Measurements from ENCODE around the gene STK17A.

STK17A gene

DNA sequence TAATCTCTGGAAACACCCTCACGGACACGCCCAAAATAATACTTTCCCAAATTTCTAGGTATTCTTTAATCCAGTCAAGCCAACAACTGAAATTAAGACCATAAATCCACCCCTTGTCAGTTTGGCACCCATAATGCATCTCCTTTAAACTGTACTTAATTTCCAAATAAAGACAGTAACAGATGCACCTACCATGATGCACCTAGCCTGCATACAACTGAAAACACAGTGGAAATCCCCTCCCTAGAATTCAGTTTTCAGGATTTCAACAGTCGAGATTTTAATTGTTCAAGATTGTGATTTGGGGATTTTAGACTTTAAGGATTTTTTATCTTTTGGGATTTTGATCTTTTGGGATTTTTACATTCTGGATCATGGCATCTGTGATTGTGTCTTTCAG lies 17.1 kb downstream of the STK17A start:
- no peaks in the 10 kb centered on the region for H3K9me3 ChIP-seq
- TF ChIP-seq CTCF (IDR thresholded peaks at IDR 0.05; ENCODE audit: low read depth, low read length): no peak
- no peak for DNase-seq
- H3K27me3 ChIP-seq: no peaks in the 10 kb centered on the region
- no peaks in the 10 kb centered on the region for H3K36me3 ChIP-seq
- H3K4me1 ChIP-seq: no peaks in the 10 kb centered on the region; the same call in 1 of the 2 replicates
- H3K4me3 ChIP-seq (ENCODE audit: low read depth, low read length): no peak overlapping the region

- Histone ChIP-seq H3K9me3 (no peaks in the 10 kb centered on the region), H3K4me3 (ENCODE audit: low read depth, low read length) (no peak overlapping the region), H3K4me1 (no peaks in the 10 kb centered on the region; the same call in 1 of the 2 replicates), H3K27me3 (no peaks in the 10 kb centered on the region), H3K36me3 (no peaks in the 10 kb centered on the region)
- no peak for TF ChIP-seq CTCF (IDR thresholded peaks at IDR 0.05; ENCODE audit: low read depth, low read length)
- DNase-seq: no peak
Measured at GRCh38 chr7:43602256-43602655, 19.3 kb downstream of the STK17A start.

- Histone ChIP-seq H3K9me3 (no peaks in the 10 kb centered on the region), H3K4me1 (no peaks in the 10 kb centered on the region; the same call in 1 of the 2 replicates), H3K4me3 (ENCODE audit: low read depth, low read length) (no peak overlapping the region), H3K27me3 (no peaks in the 10 kb centered on the region), H3K36me3 (no peaks in the 10 kb centered on the region)
- DNase-seq: no peak
- TF ChIP-seq CTCF (IDR thresholded peaks at IDR 0.05; ENCODE audit: low read depth, low read length): no peak
Measured at GRCh38 chr7:43604251-43604650, 21.3 kb downstream of the STK17A start.

DNA sequence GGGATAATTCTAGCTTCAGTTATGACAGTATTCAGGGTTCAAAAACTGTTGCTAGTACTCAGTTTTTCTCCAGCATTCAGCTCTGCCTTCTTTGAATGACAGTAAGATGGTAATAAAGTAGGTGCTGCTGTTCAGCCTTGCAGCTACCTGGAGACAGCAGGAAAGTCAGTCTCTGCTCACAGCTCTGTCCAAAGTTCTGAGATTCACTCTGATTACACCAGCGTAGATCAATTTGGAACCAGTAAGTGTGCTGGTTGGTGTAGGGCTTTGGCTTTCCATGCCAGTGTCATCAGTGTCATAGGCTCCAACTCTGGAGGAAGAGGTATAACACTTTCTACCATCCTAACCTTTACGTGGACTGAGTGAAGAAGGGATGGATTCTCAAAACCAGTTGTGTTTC lies 26.2 kb downstream of the STK17A start:
- H3K4me3 ChIP-seq (ENCODE audit: low read depth, low read length): no peak overlapping the region
- H3K9me3 ChIP-seq: no peaks in the 10 kb centered on the region
- no peak for TF ChIP-seq CTCF (IDR thresholded peaks at IDR 0.05; ENCODE audit: low read depth, low read length)
- peaks cover 3% of the 10 kb centered on the region for H3K4me1 ChIP-seq
- DNase-seq: no peak
- H3K27me3 ChIP-seq: no peaks in the 10 kb centered on the region
- H3K36me3 ChIP-seq: no peaks in the 10 kb centered on the region; the same call in 1 of the 2 replicates

DNA sequence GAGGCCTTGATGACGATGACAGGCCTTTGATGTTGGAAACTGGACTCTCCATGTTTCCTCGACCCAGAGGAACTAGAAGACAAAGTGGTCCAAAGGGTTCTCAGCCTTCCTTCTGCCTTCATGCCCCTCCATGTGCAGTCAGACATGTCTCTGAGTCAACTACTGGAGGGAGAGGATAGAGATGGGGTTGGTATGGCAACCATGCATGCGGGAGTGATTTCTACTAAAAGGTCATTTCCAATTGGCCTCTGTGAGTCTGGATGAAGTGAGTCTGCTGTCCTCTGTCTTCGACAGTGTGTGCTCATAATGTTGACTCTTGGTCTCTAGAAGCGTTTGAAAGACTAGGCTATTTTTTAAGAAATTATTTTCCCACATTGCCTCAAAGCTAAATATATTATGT lies 29.2 kb downstream of the STK17A start:
- no peaks in the 10 kb centered on the region; the same call in 1 of the 2 replicates for H3K36me3 ChIP-seq
- H3K4me1 ChIP-seq: peaks cover 3% of the 10 kb centered on the region
- H3K9me3 ChIP-seq: no peaks in the 10 kb centered on the region
- no peak for DNase-seq
- H3K27me3 ChIP-seq: no peaks in the 10 kb centered on the region
- H3K4me3 ChIP-seq (ENCODE audit: low read depth, low read length): no peak overlapping the region
- no peak for TF ChIP-seq CTCF (IDR thresholded peaks at IDR 0.05; ENCODE audit: low read depth, low read length)

DNA sequence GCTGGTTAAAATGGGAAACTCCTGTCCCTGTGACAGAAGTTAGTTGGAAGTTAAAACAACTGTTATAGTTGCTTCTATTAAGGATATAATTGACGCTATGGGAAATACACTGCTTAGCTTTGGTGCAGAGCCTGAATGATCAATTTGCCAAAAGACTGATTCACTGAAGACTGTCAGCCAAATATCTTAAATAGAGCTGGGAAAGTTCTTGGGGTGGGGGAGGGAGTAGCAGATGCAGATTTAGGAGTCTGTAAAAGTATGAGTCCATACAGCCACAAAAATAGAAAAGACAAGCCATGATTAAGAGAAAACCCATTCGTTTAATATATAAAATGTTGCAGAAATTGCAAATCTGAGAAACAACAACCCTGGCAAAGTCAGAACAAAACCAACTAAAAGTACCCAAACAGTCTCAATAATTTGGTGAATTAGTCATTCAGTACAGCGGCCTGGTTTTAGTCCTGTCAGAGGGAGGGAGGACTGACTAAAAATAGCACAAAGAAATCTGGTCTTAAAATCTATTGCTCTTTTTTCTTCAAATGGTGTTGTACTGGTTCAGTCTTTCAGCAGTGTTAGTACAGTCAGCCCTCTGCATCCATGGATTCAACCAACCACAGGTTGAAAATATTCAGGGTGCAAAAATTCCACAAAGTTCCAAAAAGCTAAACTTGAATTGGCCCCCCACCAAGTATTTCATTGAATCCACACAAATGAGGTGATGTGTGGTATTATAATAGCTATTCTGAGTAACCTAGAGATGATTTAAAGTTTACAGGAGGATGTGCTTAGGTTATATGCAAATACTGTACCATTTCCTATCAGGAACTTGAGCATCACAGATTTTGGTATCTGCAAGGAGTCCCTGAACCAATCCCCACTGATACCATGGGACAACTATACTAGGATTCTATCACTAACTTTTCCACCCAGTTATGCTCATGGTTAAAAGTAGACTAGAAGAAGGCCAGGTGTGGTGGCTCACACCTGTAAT lies 30.0 kb downstream of the STK17A start:
- peaks cover 3% of the 10 kb centered on the region for H3K4me1 ChIP-seq
- no peak for TF ChIP-seq CTCF (IDR thresholded peaks at IDR 0.05; ENCODE audit: low read depth, low read length)
- no peaks in the 10 kb centered on the region; the same call in none of the 2 replicates for H3K36me3 ChIP-seq
- no peak for DNase-seq
- no peak overlapping the region for H3K4me3 ChIP-seq (ENCODE audit: low read depth, low read length)
- H3K9me3 ChIP-seq: no peaks in the 10 kb centered on the region
- H3K27me3 ChIP-seq: no peaks in the 10 kb centered on the region

Measured in BE2C (cell line).